Skeletal muscle satellite cell (primary cell): ENCODE results near the gene BBS9.
A peak's percentile ranks its signal among the peaks of the same experiment; 100 is the strongest.

Experiments
- H3K27me3 ChIP-seq: 2 replicates; pipeline ENCODE4 v1.7.0; 2013; ENCODE audit warnings: low read length; ENCODE audit not compliant: control insufficient read depth, insufficient read depth
- H3K36me3 ChIP-seq: 2 replicates; pipeline ENCODE4 v1.7.0; 2013; ENCODE audit warnings: mild to moderate bottlenecking, control low read depth, low read length; ENCODE audit not compliant: insufficient read depth
- H3K4me1 ChIP-seq: 2 replicates; pipeline ENCODE4 v1.7.0; 2013; ENCODE audit warnings: low read length; ENCODE audit not compliant: control insufficient read depth, insufficient read depth
- H3K4me2 ChIP-seq: 2 replicates; pipeline ENCODE4 v1.7.0; 2013; ENCODE audit warnings: mild to moderate bottlenecking, low read length
- H3K4me3 ChIP-seq: 2 replicates; pipeline ENCODE4 v1.7.0; 2013; ENCODE audit warnings: low read length
- H3K9ac ChIP-seq: 2 replicates; pipeline ENCODE4 v1.7.0; 2013; ENCODE audit warnings: mild to moderate bottlenecking, low read depth, low read length, moderate library complexity
- H3K9me3 ChIP-seq: replicated peaks from 2 replicates; pipeline ENCODE4 v1.7.0; 2013; ENCODE audit warnings: mild to moderate bottlenecking, control low read depth, low read length

BBS9 gene

GRCh38 chr7:33100770-33101169 is 28.6 kb upstream of the BBS9 start:
- Histone ChIP-seq H3K27me3 (no peaks in the 10 kb centered on the region), H3K9ac (no peak overlapping the region), H3K4me3 (no peak overlapping the region), H3K4me2 (no peak overlapping the region), H3K36me3 (peaks cover 50% of the 10 kb centered on the region), H3K9me3 (no peaks in the 10 kb centered on the region), H3K4me1 (no peaks in the 10 kb centered on the region)

GRCh38 chr7:33101906-33102305 is 27.5 kb upstream of the BBS9 start:
- H3K27me3 ChIP-seq, result no peaks in the 10 kb centered on the region
- H3K36me3 ChIP-seq, result peaks cover 39% of the 10 kb centered on the region
- H3K4me3 ChIP-seq, result no peak overlapping the region
- no peak overlapping the region for H3K9ac ChIP-seq
- peaks cover 1% of the 10 kb centered on the region for H3K4me1 ChIP-seq
- no peak overlapping the region for H3K4me2 ChIP-seq
- H3K9me3 ChIP-seq, result no peaks in the 10 kb centered on the region

- H3K36me3 ChIP-seq, result peaks cover 10% of the 10 kb centered on the region
- peaks cover 6% of the 10 kb centered on the region for H3K27me3 ChIP-seq
- H3K4me1 ChIP-seq, result peaks cover 14% of the 10 kb centered on the region
- peak overlapping the region; percentile 92 for H3K4me3 ChIP-seq
- H3K4me2 ChIP-seq, result peak overlapping the region; percentile 94
- H3K9ac ChIP-seq, result peak overlapping the region; percentile 86
- no peaks in the 10 kb centered on the region for H3K9me3 ChIP-seq
Observed at GRCh38 chr7:33107136-33108066, 22.0 kb upstream of the BBS9 start.

GRCh38 chr7:33108554-33109004 is 20.8 kb upstream of the BBS9 start:
- Histone ChIP-seq H3K9me3 (no peaks in the 10 kb centered on the region), H3K9ac (peak overlapping the region; percentile 86), H3K4me1 (peaks cover 14% of the 10 kb centered on the region), H3K4me3 (peak overlapping the region; percentile 92), H3K27me3 (peaks cover 6% of the 10 kb centered on the region), H3K36me3 (no peaks in the 10 kb centered on the region), H3K4me2 (peak overlapping the region; percentile 94)

- Histone ChIP-seq H3K4me3 (peak within 1 kb of the TSS; percentile 92), H3K4me1 (peaks cover 14% of the 10 kb centered on the region), H3K27me3 (peaks cover 6% of the 10 kb centered on the region), H3K9ac (peak within 1 kb of the TSS; percentile 86), H3K36me3 (no peaks in the 10 kb centered on the region), H3K9me3 (no peaks in the 10 kb centered on the region), H3K4me2 (peak within 1 kb of the TSS; percentile 94)
Observed at GRCh38 chr7:33109005-33109757, 20.2 kb upstream of the BBS9 start, which contains the start of gene RP9. RP9 (minus strand) TSS chr7:33109404; CDS start chr7:33109372, 32 bp downstream.

GRCh38 chr7:33109758-33110238 is 19.6 kb upstream of the BBS9 start:
- Histone ChIP-seq H3K27me3 (peaks cover 6% of the 10 kb centered on the region), H3K4me3 (peak overlapping the region; percentile 92), H3K4me2 (peak overlapping the region; percentile 94), H3K36me3 (no peaks in the 10 kb centered on the region), H3K9ac (peak overlapping the region; percentile 86), H3K4me1 (peaks cover 14% of the 10 kb centered on the region), H3K9me3 (no peaks in the 10 kb centered on the region)

GRCh38 chr7:33111614-33112013 is 17.8 kb upstream of the BBS9 start:
- Histone ChIP-seq H3K4me3 (no peak overlapping the region), H3K36me3 (no peaks in the 10 kb centered on the region), H3K4me2 (no peak overlapping the region), H3K27me3 (peaks cover 12% of the 10 kb centered on the region), H3K9ac (no peak overlapping the region), H3K9me3 (no peaks in the 10 kb centered on the region), H3K4me1 (peaks cover 14% of the 10 kb centered on the region)

- Histone ChIP-seq H3K4me1 (no peaks in the 10 kb centered on the region), H3K27me3 (peaks cover 20% of the 10 kb centered on the region), H3K9ac (no peak overlapping the region), H3K4me2 (no peak overlapping the region), H3K9me3 (peaks cover 5% of the 10 kb centered on the region), H3K4me3 (no peak overlapping the region), H3K36me3 (no peaks in the 10 kb centered on the region)
Observed at GRCh38 chr7:33114976-33115375, 14.4 kb upstream of the BBS9 start.

- Histone ChIP-seq H3K4me3 (no peak overlapping the region), H3K4me1 (no peaks in the 10 kb centered on the region), H3K27me3 (peaks cover 14% of the 10 kb centered on the region), H3K36me3 (no peaks in the 10 kb centered on the region), H3K9me3 (peaks cover 5% of the 10 kb centered on the region), H3K9ac (no peak overlapping the region), H3K4me2 (no peak overlapping the region)
Observed at GRCh38 chr7:33118383-33118782, 11.0 kb upstream of the BBS9 start.

- H3K9ac ChIP-seq, result no peak overlapping the region
- no peaks in the 10 kb centered on the region for H3K36me3 ChIP-seq
- H3K4me2 ChIP-seq, result no peak overlapping the region
- H3K27me3 ChIP-seq, result no peaks in the 10 kb centered on the region
- peaks cover 10% of the 10 kb centered on the region for H3K4me1 ChIP-seq
- no peaks in the 10 kb centered on the region for H3K9me3 ChIP-seq
- no peak overlapping the region for H3K4me3 ChIP-seq
Observed at GRCh38 chr7:33127085-33127484, 2.3 kb upstream of the BBS9 start.

GRCh38 chr7:33128631-33128989 is 754 bp upstream of the BBS9 start:
- peak overlapping the region; percentile 86 for H3K9ac ChIP-seq
- peak overlapping the region; percentile 90 for H3K4me2 ChIP-seq
- no peaks in the 10 kb centered on the region for H3K36me3 ChIP-seq
- H3K9me3 ChIP-seq, result no peaks in the 10 kb centered on the region
- peaks cover 10% of the 10 kb centered on the region for H3K4me1 ChIP-seq
- no peaks in the 10 kb centered on the region for H3K27me3 ChIP-seq
- H3K4me3 ChIP-seq, result peak overlapping the region; percentile 80
